ENCODE results near the gene NANOGP8.
"Not testable (repeated sequence)": the region's sequence is repeated elsewhere in the genome, so short reads cannot be mapped to it uniquely, and the experiment has no call there.

The NANOGP8 gene

DNA sequence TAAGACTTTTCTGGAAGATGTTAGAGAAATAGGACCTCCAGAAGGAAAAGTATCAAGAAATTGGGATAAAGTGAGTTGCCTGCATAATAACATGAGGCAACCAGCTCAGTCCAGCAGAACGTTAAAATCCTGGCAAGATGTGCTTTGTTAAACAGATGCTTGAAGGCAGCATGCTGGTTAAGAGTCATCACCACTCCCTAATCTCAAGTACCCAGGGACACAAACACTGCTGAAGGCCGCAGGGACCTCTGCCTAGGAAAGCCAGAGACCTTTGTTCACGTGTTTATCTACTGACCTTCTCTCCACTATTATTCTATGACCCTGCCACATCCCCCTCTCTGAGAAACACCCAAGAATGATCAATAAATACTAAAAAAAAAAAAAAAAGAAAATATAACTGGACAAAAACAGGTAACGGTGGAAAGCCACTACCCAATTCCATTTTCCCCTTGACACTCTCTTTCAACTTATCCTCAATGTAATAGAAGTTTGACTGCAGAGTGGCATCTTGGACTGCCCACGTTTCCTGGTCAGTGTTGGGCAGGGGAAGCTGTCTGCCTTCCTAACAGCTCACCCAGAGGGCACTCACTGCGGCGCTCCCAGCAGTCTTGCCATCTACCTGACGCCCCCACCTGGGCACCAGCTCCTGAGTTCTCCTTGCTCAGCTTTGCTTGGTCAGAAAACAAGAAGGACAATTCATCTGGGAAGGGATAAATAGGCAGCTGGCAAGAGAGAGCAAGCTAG, at the start of gene NANOGP8:
Gene NANOGP8 (minus strand): TSS at position 120 of the 744 bp plus-strand sequence. CDS start 185 bp downstream, outside the sequence.
- not testable (repeated sequence) for DNase-seq

GRCh38 chr15:35134299-35134698, 49.2 kb upstream of the NANOGP8 start:
- DNase-seq, result no peak

DNA sequence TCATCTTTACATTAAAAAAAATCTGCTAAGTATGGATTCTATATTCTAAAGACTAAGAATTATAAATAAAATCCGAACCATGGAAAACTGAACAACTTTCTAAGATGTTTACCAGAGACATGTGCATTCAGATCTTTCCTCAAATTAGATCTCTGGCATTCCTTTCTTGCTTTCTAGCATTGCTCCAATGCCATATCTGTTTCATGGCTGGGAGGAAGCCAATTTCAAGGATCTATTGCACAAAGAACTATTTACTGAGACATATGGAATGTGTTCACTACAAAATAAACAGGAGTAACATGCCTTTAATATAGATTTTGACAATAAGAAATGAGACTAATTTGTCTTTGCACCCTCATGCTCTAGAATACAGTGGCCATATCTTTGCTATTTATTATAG, 45.1 kb upstream of the NANOGP8 start:
- no peak for DNase-seq

GRCh38 chr15:35129361-35129760, 44.3 kb upstream of the NANOGP8 start:
- DNase-seq, result no peak

DNA sequence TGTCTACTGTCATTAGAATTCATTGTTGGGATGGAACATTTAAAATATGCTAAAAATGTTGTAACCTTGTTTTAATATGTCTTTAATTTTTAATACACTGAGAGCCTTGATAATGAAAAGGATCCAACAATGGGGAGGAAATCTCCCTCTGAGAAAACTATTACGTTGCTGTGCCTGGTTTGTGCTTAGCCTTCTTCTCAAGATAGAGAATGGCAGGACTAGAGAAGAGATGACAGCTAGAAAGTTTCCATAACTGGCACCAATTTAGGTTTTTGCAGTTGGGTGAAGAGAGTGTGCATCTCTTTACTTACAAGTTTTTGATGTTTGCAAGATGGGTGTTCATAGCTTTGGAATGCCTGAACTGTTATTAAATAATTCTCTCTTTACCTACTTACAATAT, 42.6 kb upstream of the NANOGP8 start:
- no peak for DNase-seq

DNA sequence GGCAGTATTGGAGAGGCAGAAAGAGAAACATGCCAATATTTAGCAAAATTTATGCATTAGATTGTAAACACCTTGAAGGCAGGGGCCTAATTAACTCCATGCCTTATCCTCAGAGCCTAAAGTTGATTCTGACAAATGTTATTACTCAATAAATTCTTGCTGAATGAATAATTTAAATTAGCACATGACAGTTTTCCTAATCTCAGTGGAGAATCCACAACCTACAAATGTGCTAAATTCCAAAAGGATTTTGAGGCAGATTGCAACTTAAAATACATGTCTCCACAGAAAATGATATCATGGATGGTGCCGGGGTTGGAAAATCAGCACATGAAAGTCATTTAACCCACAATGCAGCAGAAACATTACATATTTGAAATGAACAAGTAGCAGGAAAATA, 41.1 kb upstream of the NANOGP8 start:
- no peak for DNase-seq

DNA sequence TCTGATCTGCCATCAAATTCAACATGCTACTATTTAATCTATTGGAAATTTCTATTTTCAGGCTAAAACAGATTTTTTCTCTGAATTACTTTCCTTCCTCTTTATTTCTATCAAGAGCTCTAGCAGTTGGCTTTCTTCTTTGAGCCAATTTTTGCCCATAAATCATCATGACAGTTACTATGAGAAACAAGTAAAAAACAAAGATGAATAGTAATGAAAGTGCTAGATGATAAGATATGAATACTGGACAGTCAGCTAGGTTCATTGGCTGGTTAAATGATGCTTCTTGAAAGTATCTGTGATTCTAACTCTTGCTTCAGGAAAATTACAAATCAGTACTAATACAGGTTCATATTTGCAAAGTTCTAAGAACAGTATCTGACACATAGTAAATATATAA, 38.6 kb upstream of the NANOGP8 start:
- DNase-seq, result no peak

DNA sequence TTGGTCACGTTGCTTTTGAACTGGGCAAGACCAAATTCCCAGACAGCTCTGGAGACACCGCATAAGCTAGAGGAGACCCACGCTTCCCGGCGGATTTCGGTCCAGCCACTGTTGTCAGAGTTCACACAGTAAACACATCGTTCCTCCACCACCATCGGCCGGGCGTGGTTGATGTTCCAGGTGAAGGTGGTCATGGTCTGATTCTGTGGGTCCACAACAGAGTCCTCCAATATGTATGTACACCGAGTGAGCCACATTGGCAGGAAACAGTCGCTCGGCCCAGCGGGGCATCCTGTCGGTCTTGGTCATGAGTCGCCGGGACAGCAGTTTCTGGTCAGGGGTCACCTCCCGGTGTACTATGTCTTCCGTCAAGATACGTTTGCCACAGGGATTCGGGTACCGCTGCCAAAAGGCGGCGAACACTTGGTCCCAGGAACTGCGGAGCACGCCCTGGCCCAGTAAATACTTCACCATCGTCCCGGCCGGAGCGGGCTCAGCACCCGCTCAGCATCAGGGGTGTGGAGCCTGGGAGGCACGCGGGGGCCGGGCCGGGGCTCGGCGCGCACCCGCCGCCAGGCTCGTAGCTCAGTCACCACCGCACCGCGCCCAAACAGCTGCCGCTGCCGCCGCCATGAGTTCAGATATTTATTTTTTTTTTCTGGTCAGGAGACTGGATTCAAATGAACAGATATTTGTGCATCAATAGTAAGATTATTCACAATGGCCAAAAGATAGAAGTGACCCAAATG, 36.7 kb upstream of the NANOGP8 start:
- DNase-seq, result no peak

DNA sequence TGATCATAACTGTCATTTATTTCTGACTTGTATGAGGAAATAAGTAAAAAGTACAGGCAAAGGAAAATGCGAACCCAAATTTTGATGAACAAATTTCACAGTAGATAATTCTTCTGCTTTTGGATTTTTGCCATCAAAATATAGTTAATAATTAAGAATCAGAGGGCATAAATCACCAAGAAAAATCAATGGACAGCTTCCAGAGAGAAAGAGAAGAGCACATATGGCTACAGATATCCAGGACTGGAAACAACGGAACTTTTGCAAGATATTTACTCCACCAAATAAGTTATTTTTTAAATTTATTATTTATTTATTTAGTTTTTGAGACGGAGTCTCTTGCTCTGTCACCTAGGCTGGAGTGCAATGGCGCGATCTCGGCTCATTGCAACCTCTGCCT, 35.1 kb upstream of the NANOGP8 start:
- DNase-seq, result no peak

DNA sequence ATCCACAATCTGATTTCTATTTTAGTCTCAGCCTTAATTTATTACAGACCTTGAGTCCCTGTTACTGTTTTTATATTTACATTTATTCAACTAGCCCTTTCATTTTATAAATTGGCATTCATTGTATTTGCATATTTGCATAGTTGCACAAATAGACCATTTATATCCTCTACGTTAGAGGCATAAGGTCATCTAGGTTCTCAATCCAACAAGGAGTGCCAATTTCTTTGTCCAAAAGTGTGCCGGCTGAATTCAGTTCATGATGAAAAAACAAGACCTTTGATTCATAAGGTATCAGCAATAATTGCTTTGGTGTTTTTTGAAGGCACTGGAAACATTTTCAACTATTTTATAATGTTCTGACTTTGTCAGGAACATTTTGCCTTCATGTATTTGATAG, 33.9 kb upstream of the NANOGP8 start:
- DNase-seq, result no peak

GRCh38 chr15:35117543-35118265, 32.6 kb upstream of the NANOGP8 start:
- no peak for DNase-seq

DNA sequence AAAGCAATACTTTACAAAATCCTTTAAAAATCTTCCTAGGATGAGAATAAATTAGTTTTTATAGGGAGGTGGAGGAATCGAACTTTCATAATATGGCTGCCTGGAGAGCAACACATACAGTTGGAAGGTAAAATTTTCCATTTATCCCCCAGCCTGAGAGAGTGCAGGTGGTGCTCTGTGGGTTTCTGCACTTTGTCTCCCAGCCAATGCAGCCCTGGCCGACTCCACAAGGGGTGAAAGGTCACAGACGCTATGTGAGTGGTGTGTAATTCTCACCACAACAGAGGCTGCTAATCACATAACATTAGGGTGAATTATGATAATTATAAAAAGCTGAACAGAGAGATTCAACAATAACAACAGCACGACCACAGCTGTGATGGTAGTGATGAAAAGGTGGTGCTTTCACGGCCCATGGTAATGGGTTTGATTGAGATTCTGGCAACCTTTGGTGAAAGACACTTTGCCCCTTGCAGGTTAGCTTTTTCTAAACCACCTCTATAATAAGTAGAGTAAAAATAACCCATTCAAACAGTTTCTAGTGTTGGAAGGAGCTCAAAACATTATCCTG, 30.1 kb upstream of the NANOGP8 start:
- DNase-seq, result no peak

- DNase-seq, result no peak
These were observed 27.3 kb upstream of the NANOGP8 start for GRCh38 chr15:35112346-35112745.

GRCh38 chr15:35111861-35112260, 26.8 kb upstream of the NANOGP8 start:
- no peak for DNase-seq

GRCh38 chr15:35108453-35108852, 23.4 kb upstream of the NANOGP8 start:
- DNase-seq, result no peak

DNA sequence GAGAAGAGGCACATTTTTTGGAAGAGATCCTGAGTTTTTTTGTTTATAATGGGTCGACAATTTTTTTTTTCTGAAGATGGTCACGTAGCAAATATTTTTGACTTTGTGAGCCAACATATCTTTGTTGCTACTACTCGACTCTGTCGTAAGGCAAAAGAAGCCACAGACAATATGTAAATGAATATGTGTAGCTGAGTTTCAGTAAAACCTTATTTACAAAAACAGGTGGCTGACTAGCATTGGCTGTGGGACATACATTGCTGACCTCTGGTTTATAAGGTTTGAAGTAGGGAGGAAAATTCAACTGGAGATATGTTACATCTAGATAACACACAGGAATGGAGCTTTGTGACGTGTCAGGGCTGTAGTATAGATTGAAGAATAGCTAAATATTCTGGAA, 22.5 kb upstream of the NANOGP8 start:
- DNase-seq, result no peak

- no peak for DNase-seq
These were observed 22.0 kb upstream of the NANOGP8 start for GRCh38 chr15:35107122-35107521.

DNA sequence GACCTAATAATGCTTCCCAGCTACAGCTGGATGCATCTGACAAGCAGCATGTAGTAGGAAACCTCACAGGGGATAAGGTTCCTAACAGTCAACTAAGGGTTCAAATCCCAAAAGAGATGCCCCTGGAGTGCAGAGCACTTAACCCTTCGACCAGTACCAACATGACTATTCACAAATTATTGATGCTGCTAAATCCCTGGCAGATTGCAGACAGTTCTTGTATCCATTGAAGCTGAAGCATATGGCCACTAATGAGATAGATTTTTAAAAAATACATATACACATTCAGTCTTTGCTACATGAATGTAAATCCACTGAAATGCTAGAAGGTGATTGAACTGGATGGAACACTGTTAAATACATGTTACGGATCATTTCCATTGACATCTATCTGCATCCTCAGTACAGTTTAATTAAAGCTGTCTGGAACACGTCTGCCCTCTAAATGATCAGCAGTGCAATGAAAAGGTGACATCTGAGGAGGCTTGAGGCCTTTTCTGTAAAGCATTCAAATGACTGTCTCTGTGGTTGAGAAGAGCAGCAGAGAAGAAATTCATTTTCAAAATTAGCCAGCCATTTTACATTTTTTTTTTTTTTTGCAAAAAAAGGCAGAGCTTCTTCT, 19.5 kb upstream of the NANOGP8 start:
- no peak for DNase-seq

DNA sequence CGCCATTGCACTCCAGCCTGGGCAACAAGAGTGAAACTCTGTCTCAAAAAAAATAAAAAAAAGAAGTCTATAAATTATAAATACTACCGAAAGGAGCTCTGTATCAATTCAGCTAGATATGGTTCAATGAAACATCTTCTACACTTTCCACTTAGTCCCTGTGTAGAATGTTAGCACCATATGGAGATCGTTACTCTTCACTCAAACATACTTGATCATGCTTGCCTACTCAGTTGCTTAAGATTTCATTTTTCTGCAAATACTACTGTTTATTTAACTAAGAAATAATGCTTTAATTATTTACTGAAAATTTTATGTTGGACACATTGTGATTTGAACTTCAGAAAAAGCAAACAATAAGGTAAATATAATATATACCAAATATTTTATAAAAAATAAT, 17.1 kb upstream of the NANOGP8 start:
- no peak for DNase-seq

GRCh38 chr15:35101335-35101734, 16.2 kb upstream of the NANOGP8 start:
- no peak for DNase-seq

DNA sequence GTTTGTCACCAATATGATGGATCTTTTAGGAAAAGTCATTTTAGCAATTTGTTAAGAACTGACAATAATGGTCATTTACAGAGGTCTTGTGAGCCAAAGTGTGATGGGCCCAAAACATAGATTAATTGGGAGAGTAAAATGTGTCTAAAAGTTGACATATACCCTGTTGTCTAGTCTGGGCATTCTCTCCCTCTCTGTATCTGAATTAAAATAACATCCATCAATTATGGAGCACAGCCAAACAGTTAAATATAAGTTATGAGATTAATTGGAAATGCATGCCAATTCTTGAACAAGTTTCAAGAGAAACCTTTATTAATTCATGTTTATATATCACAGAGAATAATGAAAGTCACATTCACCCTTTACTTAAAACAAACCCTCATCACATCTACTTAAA, 13.6 kb upstream of the NANOGP8 start:
- DNase-seq, result no peak

GRCh38 chr15:35095941-35096340, 10.8 kb upstream of the NANOGP8 start:
- no peak for DNase-seq

DNA sequence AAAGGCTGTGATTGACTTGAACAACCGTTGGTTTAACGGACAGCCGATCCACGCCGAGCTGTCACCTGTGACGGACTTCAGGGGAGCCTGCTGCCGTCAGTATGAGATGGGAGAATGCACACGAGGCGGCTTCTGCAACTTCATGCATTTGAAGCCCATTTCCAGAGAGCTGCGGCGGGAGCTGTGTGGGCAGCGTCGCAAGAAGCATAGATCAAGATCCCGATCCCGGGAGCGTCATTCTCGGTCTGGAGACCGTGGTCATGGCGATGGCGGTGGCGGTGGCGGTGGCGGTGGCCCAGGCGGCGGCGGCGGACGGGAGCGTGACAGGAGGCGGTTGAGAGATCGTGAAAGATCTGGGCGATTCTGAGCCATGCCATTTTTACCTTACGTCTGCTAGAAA, 7.8 kb upstream of the NANOGP8 start:
- no peak for DNase-seq

Measured in stimulated activated CD4-positive, alpha-beta T cell treated with anti-CD3 and anti-CD28 coated beads, Interleukin-4, amount 100 ng/mL, for 1 hour (primary cell).